Right lung (tissue), 5 donors: Measurements from ENCODE around the gene RGS7. TPM values are rescaled to one million over a fixed set of nuclear protein-coding genes. Genes with fewer than 3 reads are reported as not detected.
"Not testable (repeated sequence)": the region's sequence is repeated elsewhere in the genome, so short reads cannot be mapped to it uniquely, and the experiment has no call there.

Experiments used
- DNase-seq, 2 donors: peaks; one replicate each; pipeline ENCODE4 v3.0.0-alpha.2; 2013
- polyA plus RNA-seq, 5 donors: library from polyadenylated mRNA; unstranded; fragments of 120-200 nt; gene quantifications; one replicate each; pipeline versions ENCODE4 v1.2.1 to v1.2.3, GENCODE V29; 2013; ENCODE audit warnings: inconsistent platforms in 1 of 5, low replicate concordance in 1 of 5; ENCODE audit not compliant: insufficient read length in 5 of 5, insufficient read depth in 1 of 5

RGS7 gene
- polyA plus RNA-seq, 5 donors: 0.18 to 0.50 (median 0.24) TPM

DNA sequence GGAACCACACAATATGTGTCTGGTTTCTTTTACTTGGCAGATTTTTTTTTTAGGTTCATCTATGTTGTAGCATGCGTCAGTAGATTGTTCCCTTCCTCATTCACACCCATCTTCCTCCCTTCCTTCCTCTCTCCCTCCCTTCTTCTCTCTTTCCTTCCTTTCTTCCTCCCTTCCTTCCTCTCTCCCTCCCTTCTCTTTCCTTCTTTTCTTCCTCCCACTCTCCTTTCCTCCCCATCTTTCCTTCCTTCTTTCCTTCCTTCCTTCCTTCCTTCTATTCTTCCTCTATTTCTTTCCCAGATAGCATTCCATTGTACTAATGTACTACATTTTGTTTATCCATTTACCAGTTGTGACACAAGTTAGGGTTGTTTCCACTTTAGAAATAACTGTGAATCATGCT lies 218.0 kb downstream of the RGS7 start:
- DNase-seq: no peak

DNA sequence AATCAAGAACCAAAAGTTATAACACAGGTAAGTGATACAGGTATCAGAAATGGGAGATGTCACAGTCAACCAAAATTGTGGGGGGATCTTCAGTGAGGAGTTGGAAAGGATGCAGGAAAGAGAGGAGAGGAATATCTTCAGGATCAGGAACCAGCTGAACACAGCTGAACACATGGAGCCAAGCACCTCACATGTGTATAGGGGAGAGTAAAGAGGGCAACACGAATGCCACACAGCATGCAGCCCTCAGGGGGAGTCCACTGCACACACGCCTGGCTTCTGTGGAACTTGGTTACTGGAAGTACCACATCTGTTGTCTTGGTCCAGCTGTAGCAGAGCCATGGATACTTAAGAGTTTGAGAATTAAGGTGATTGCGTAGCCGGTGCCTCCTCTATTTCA lies 218.8 kb downstream of the RGS7 start:
- DNase-seq: no peak

DNA sequence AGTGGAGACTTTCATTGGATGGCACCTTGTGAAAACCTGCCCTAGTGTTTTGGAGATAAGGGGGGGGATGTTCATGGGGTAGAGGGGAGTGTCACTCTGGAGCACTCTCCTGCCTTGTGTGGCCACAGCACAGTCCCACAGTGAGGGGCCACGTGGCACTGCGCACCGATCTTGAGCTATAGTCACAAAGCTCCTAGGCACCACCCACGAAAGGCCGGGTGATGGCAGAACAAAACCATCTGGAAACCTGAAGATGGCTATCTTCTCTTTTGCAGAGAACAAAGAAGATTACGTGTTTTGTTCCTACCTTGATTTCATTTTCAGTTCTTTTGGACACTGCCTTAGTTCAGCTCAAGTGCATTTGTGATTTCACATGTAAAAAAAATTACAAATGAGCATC lies 220.6 kb downstream of the RGS7 start:
- DNase-seq: no peak

DNA sequence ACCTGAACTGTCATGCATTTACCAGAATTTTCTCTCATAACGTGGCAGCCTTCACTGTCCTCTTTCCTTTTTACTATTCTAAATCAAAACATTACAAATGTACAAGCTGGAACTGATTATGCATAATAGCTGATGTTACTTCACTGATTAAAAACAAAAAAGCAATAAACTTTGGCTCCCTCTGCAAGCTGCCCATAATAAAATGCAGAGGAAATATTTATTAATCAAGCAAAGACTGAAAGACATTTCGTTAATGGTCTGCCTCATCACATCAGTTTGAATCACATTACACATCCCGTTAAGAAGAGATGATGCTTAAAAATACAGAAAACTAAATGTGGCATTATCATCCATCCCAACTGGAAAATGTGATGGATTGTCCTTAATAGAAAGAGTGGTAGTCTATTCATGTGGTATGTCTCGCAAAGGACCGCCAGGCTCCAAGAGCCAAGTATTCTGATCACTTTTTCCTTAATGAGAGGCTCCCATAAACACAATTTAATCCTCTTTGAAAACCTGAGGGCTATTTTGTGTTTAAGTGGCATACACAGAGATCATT lies 225.3 kb downstream of the RGS7 start:
- no peak for DNase-seq

DNA sequence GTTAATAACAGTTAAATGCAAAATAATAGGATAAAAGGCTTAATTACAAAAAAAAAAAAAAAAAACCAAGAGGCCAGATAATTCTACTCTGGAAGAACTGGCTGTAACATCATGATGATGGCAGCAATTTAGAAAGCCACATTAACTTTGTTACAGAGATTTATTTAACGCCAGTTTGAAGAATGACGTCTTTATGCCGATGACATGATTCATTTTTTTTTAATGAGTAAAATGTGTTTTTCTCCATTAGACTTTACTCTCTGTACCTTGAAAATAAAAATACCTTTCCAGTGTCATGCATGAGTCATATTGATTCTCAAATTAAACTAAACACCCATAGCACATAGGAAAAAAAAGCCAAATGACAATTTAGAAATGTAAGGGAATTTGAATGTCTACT lies 226.1 kb downstream of the RGS7 start:
- DNase-seq: no peak

DNA sequence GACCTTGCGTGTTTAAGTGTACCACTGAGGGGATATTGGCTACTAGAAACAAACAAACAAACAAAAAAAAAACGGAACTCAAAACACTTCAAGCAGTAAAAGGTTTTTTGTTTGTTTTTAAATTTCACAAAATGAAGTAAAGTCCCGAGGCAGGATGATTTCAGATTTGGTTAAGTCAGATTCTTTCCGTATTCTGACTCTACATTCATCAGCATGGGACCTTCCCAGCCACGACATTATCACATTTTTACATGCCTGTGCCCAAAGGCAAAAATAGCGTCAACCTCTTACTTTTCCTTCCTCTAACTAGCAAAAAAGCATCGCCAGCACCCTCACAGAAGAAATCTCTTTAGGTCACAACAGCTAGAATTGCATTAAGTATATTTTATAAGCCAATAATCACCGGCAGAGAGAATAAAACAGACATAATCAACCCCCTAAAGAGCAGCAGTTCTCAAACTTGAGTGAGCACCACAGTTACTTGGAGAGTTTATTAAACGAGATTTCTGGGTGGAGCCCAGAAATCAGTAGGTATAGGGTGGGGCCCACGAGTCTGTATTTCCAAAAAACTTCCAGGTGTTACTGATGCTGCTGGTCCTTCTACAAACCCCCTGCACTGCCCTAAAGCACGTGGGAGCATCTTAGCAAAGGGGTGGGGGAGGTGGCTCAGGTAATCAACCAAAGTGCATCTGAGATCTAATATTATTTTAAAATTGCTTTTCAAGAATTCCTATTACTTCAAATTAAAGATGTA lies 227.6 kb downstream of the RGS7 start:
- DNase-seq: no peak

DNA sequence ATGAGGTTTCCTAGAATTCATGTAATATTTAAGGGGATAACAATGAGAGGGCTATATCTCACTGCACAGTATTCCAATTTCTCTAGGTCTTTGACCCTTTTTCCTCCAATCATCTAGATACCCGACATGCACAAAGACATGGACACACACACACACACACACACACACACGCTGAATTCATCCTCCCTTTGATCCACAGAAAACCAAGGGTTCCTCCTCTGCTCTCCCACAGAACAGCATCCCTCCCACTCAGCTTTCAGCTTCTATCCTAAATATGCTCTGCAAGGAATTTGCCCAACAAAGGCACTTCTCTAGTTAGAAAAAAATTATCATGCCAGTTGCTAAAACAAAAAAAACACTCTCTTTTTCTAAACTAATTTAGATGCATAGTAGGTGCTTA lies 231.7 kb downstream of the RGS7 start:
- DNase-seq: no peak

DNA sequence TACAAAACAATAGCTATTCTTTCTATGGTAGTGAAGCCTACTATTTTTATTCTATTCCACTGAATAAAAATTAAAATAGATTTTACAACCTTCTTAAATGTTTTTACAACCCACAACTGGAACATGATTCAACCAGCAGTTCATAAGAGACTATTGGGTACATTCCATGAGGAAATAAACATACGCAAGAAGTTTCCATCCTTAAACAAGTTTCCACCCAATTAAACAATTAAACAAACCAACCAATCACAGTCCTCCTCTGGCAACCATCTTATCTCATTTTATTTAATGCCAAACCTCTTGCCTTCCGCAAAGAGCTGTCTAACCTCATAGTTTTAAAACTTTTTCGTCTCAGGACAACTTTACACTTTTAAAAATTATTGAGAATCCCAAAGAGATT lies 239.0 kb downstream of the RGS7 start:
- no peak for DNase-seq

DNA sequence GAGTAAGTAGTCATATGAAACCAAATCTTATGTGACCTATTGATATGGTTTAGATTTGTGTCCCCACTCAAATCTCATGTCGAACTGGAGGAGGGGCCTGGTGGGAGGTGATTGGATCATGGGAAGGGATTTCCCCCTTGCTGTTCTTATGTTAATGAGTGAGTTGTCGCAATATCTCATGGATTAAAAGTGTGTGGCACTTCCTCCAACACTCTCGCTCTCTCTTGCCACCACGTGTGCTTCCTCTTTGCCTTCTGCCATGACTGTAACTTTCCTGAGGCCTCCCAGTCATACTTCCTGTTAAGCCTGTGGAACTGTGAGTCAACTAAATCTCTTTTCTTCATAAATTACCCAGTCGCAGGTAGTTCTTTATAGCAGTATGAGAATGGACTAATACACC lies 241.2 kb downstream of the RGS7 start:
- no peak for DNase-seq

DNA sequence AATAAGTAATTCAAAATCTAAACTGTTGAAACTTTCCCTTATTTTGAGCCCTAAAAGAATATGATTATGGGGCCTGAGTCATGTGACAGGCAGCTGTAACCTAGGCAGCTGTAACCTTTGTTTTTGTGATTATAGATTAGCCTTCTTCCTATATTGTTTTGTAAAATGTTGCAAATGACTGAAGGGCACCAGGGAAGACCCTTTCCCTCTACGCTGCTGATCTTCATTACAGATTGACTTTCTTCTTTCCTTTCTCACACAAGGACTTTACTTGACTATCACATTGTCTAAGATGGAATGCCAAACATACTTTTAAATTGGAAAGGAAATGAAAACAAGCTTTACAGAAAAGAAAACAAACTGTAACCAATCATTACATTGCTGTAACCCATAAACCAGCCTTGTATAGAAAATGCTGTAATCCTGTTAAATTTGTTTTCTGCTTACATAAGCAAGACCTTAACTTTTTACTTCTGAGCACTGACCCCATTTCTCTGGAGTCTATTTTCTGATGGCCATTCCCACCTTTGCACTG lies 242.2 kb downstream of the RGS7 start:
- no peak for DNase-seq

DNA sequence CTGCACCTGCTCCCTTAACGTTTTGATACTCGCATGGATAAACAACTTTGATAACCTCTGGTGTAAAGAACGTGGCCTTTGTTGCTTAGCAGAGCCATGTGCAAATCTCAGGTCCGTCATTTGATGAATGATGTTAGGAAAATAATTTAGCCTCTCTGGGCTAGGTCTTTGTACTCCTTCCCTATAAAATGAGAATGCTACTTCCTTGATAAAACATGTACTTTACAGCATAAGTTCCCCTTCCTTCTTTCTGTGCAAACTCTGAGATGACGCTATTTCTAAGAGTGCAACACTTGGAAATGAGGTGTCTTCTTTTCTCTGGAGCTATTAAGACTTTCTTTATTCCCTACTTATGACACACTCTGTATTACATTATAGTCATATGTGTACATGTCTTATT lies 243.4 kb downstream of the RGS7 start:
- no peak for DNase-seq

DNA sequence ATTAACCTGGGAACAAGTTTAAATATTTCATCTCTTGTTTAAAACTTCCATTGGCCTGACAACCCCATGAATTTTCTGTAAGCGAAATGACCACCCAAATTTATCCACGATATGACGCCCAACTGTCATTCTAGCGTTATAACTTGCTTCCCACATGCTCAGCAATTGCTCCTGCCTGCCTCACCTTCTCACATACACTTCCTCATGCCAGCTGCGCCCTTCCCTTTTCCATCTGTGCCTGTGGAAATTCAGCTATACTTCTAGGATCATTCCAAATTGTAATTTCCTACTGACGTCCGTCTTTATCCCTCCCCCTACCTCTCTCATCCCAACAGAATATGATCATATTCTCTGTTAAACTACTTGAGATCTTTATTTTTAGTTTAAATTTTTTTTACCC lies 248.0 kb downstream of the RGS7 start:
- DNase-seq: no peak

DNA sequence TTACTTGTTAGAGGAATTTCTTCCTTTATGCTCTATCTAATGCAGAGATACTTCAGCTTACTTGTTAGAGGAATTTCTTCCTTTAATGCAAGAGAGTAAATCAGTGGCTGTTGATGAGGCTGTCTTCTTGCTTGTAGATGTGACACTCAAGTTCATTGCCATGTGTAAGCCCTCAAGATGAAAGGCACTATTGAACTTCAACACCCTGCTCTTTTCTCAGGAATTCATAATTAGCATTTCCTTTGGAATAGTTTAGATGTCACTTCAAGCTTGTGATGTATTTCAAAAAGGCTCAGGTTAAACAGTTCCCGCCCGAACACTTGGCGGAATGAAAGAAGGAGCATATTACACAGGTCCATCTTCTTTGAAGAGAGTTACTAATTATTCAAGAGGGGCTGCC lies 251.9 kb downstream of the RGS7 start:
- DNase-seq: no peak

DNA sequence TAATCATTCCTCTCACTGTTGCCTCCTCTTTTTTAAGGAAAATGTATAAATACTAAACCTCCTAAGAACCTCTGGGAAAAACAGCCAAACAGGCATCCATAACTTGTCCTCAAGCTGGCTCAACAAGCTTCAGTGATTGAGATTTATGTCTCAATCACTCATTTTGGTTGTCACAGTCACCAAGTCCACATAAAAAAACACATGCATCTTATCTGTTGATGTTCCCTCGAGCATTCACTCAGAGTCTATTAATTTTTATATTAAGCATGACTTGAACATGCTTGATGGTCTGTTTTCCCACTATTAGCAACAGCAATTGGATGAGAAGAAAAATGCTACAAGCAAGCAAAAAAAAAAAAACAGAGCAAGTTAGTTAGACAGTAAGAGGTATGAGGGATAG lies 254.3 kb downstream of the RGS7 start:
- no peak for DNase-seq

DNA sequence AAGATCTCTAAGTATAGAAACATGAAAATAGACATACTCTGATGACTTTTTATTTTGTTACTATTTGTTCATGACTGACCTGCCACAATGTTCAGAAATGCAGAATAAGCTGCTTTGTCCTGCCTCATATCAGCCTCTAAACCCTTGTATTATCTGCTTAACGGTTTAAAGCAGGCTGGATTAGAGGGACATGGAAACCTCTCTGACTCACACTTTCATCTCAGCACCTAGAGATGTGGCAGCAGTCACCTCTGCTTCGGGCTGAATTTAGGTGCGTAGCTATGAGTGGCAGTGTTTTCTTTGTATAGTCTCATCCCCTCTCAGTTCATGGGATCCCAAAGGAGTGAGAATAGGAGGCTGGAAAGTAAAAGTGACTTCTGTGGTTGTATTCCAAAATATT lies 255.4 kb downstream of the RGS7 start:
- DNase-seq: no peak

DNA sequence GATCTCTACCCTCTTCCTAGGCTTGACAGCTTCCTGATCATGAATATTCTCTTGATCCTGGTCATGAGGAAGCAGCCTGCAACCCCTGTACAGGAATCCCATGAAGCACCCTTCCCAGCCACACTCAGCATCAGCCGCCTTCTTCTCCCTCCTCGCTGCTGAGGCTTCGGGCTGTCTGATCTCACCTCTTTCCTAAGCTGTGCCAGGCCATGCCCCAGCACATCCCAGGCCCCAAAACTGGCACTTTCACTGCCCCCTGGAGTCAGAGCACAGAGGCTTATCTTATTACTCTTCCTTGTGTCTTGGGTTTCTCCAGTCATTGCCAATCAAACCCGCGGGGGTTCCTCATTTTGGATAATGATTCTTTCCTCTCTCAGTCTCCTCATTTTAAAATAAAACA lies 259.5 kb downstream of the RGS7 start:
- DNase-seq: no peak

DNA sequence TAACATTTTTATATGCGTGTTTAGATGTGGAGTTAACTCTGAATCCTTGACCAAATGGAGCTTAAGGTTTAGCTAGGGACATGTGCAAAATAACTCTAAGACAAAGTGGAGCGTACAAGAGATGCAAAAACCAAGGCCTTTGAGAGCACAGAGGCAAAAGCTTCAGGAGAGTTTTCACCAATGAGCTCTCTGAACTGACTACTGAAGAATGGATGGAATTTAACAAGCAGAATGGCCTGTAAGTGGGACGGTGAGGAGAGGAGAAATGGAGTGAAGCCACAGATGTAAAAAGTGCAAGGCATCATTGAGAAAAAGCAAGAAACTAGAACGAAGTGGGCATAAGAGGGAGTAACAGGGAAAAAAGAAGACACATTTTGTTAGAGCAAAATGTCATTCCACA lies 260.0 kb downstream of the RGS7 start:
- DNase-seq: no peak

DNA sequence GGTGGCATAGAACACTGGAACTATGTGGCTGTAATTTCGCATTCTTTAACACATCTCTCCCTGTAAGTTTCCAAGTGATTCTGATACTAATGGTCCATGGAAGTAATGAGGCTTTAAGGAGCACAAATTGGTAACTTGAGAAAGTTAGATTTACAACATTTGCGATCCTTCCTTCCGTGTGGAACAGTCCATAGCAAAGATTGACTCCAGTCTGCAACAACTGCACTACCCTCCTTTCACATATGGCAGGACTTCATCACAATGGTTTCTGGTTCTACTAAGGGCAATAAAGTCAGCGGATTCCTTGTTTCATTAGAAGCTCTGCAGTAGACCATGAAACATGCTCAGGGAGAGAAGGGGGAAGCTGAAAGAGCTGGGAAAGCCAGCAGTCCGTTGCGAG lies 261.2 kb downstream of the RGS7 start:
- no peak for DNase-seq

DNA sequence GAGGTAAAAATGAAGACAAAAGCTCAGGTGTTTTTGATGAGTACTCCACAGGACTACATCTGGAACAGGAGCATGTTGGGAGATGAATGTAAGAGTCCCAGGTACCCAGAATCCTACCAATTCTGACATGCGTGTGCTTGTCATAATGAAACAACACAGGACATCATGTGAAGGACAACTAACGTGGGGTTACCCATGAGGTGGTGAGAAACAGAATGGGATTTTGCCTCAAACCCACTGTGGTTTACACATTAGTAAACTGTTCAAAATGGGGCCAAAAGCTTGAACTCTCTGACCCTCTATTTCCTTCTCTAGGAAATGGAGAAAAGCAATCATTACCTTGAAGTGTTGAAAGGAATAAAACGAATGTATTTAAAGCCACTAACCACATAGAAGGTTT lies 266.2 kb downstream of the RGS7 start:
- DNase-seq: no peak

DNA sequence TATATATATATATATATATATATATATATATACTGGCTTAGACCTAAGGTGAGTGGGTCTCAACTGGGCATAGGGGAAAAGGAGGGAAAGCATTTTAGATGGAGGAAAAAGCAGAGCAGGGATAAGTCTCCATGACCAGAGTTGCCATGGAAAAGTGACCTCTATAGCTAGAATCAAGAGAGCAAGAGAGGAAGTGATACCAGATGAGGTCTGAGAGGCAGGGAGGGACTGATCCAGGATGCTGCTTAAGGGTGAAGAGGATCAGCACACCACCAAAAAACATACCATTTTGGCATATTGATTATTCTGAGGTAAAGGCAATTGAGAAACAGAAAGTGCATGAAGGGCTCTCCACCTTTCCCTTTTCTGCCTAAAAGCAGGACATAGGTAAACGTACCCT lies 267.9 kb downstream of the RGS7 start:
- DNase-seq: not testable (repeated sequence)

DNA sequence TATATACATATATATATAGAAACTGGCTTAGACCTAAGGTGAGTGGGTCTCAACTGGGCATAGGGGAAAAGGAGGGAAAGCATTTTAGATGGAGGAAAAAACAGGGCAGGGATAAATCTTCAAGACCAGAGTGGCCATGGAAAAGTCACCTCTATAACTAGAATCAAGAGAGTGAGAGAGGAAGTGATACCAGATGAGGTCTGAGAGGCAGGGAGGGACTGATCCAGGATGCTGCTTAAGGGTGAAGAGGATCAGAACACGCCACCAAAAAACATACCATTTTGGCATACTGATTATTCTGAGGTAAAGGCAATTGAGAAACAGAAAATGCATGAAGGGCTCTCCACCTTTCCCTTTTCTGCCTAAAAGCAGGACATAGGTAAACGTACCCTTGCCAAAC lies 268.9 kb downstream of the RGS7 start:
- not testable (repeated sequence) for DNase-seq

DNA sequence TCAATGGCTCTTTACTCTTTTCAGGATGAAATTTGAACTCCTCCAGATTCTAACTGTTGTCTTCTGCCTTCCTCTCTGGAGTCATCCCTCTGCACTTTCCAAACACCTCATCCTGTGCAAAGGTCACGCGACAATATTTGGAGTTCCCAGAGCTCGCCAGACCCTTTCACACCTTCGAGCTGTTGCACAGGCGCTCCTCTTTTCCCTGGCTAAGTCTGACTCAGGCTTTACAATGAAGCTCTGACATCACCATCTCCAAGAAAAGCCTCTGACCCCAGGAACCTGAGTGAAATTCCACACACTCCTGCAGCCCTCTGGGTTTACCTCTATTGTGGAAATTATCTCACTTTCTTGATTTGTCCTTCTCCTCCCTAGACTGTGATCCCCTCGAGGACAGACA lies 270.3 kb downstream of the RGS7 start:
- DNase-seq: no peak

DNA sequence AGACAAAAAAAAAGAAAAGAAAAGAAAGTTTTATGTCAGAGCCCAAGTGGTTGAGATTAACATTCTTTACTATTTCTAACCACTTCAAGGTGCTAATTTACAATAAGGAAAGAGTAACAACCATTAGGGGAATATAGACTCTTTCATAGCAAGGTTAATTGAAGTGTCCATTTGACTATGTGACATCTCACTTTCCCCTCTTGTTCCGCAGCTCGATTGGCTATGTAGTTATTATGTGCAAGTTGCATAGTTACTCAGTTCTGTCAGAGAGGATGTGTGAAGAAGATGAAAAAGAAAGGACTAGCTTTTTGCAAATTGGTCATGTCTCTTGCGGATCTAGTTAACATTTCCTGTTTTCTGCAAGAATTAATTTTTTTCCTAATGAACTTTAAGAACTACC lies 273.7 kb downstream of the RGS7 start:
- DNase-seq: no peak

DNA sequence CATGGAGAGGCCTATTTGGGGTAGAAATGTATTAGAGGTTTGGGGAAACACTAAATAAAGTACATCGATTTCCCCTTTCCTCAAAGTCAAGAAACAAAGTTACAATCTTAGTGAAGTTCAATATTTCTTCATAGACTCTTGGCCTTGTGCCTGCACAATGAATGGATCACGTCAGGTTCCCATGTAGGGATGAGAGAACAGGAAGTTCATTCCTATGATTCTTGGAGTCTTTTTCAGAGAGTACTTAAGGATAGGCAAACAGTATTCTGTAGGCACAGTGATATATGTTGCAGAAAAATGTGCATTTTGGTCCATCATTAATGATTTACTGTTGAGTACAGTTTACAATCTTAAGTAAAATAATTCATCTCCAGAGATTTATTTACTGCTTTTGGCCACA lies 275.5 kb downstream of the RGS7 start:
- DNase-seq: no peak
